SIG-M5 treated with dmso at 0.1 percent for 504 hours (cell line): ENCODE measurements around the gene MET.
A peak's percentile ranks its signal among the peaks of the same experiment; 100 is the strongest.
"Not testable (repeated sequence)": the region's sequence is repeated elsewhere in the genome, so short reads cannot be mapped to it uniquely, and the experiment has no call there.

Source experiments
- DNase-seq: peaks from one replicate; lab custom pipeline; 2025; ENCODE audit not compliant: unreplicated experiment; lab: John Stamatoyannopoulos, UW

MET gene

GRCh38 chr7:116751070-116751469, 79.1 kb downstream of the MET start:
- DNase-seq, result not testable (repeated sequence)

DNA sequence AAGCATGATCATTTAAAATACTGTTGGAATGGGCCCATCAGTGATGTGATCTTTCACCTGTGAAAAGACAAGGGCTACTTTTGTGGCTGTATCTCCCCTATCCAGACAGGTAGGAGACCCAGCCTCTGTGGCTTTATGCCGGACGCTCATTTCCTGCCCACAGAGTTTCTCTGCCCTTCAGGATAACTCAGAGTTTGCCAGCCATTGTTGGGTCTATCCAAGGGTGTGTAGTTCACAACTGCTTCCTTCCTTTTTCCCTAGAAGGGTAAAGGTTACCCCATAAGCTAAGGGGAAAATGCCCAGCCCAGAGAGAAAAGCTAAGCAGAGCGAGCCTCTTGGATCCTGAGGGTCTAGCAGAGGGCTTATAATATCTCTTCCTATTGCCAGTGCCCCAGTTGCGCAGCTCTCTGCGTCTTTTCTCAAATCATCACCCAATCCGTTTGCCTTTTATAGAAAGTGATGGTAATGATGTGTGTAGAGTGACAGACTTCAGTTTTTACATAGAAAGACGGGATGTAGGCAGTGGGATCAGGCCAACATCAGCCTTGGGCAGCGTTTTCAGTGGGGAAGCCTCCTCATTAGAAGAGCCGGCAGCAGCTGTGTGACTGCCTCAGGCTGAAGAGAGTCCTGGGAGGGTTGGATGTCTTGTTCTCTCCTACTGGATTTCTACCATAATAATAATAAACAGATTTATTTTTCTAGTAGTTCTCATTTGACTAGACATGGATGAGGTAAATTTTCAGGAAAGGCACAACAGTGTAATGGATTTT, 80.5 kb downstream of the MET start:
- DNase-seq, result no peak

GRCh38 chr7:116753130-116753529, 81.1 kb downstream of the MET start:
- no peak for DNase-seq

DNA sequence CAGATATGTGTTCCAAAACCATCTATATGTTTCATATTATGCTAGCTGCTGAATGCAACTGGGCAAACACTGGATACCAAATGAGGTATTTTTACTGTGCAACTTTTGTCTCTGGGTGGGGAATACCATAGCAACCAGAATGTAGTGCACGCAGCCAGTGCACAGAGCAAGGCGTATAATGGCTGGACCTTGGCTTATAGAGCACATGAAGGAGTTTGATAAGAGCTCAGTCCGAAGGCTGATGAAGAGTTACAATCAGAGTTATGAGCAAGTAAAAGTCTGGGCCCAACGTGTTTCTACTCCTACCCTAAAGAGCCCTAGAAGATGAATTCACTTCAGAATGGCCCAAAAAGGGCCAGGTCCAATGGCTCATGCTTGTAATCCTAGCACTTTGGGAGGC, 82.2 kb downstream of the MET start:
- DNase-seq, result no peak

GRCh38 chr7:116757283-116757682, 85.3 kb downstream of the MET start:
- DNase-seq, result no peak

DNA sequence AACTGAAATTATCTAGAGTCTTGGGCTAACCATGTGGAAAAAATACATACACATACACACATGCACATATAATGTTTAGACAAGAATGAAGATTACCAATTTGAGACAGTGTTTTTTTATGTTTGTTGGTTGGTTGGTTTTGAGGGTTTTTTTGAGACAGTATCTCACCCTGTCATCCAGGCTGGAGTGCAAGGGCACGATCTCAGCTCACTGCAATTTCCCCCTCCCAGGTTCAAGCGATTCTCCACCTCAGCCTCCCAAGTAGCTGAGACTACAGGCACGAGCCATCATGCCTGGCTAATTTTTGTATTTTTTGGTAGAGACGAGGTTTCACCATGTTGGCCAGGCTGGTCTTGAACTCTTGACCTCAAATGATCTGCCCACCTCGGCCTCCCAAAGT, 87.6 kb downstream of the MET start:
- DNase-seq, result not testable (repeated sequence)

GRCh38 chr7:116762971-116763370, 91.0 kb downstream of the MET start:
- no peak for DNase-seq

DNA sequence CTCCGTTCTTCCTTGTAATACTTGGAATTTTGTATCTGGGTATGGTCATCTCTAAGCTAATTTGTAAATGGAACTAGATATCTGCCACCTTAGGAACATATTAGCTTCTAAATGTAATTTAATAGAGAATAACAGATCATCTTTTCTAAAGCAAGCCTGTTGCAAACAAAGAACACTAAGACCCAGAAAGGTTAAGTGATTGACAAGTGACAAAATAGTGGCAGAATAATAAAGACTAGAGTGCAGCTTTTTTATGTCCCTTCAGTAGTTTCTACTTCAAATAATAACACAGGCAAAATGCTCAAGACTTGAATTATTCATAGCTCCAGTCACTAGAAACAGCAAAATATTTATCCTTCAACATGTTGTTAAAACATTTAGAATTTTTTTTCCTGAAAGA, 91.7 kb downstream of the MET start:
- DNase-seq, result no peak

DNA sequence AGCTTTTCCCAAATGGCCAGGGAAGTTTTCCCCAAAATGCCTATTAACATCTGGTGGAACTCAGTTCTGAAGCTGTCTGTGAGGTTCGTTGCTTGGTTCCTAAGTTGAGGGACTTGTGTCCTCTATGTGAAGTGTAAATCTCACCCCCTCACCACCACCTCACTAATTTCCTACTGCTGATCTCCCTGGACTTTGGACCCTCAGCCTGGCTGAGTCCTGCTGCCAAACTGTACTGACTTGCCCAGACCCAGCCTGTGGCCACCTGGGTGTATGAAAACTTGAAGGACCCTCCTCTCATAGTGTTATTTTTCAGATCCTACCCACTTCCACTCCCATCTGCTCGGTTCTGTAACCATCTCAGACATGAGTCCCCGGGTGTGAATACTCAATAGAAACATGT, 94.9 kb downstream of the MET start:
- no peak for DNase-seq

DNA sequence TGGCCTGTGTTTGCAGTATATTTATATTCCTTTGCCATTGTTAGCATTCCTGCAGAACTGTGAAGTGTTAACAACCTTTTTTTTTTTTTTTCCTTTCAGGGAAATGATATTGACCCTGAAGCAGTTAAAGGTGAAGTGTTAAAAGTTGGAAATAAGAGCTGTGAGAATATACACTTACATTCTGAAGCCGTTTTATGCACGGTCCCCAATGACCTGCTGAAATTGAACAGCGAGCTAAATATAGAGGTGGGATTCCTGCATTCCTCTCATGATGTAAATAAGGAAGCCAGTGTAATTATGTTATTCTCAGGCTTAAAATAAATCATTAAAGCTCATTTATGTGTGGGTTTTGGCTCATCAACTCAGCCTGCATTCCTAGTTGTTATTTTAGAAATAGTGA, 97.5 kb downstream of the MET start:
- DNase-seq, result no peak

DNA sequence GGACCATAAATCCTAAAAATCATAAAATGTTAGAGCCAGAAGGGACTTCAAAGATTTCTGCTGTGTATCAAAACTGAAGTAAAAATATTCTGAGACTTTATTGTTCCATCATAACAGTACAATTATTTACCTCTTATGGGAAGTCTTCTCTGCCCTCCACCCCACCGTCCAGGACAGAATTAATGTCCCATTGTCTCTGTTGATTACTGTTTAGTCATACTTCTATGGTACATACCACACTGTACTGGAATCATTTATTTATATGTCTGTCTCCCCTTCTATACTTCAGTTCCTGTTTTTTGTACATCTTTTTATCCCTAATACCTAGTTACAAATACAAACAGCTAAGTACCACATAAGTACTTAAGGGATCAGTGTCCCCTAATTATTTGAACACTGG, 98.9 kb downstream of the MET start:
- DNase-seq, result no peak

DNA sequence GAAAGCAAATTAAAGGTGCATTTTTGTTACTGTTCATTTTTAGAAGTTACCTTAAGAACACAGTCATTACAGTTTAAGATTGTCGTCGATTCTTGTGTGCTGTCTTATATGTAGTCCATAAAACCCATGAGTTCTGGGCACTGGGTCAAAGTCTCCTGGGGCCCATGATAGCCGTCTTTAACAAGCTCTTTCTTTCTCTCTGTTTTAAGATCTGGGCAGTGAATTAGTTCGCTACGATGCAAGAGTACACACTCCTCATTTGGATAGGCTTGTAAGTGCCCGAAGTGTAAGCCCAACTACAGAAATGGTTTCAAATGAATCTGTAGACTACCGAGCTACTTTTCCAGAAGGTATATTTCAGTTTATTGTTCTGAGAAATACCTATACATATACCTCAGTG, 99.6 kb downstream of the MET start:
- no peak for DNase-seq

DNA sequence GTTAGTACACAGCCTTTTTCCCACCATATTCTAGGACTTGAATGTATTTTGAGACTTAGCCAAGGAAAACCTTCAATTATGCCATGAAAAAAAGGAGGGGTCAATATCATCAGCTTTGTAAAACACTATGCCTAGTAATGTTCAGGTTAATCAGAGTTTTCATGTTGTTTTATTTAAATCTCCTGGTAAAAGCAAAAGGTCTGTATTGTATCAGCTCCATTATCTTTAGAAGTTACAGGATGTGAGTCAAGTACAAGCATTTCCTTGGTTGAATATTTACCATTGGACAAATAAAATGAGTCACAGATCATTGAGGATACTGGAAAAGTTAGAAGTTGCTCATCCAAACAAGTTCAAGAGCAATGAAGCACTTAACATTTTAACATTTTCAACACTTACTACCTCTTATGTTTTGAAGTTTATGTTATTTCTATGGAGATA, 100.4 kb downstream of the MET start:
- DNase-seq, result no peak

GRCh38 chr7:116772926-116773749, 101.1 kb downstream of the MET start:
- DNase-seq, result no peak

GRCh38 chr7:116776046-116776445, 104.0 kb downstream of the MET start:
- DNase-seq, result no peak

DNA sequence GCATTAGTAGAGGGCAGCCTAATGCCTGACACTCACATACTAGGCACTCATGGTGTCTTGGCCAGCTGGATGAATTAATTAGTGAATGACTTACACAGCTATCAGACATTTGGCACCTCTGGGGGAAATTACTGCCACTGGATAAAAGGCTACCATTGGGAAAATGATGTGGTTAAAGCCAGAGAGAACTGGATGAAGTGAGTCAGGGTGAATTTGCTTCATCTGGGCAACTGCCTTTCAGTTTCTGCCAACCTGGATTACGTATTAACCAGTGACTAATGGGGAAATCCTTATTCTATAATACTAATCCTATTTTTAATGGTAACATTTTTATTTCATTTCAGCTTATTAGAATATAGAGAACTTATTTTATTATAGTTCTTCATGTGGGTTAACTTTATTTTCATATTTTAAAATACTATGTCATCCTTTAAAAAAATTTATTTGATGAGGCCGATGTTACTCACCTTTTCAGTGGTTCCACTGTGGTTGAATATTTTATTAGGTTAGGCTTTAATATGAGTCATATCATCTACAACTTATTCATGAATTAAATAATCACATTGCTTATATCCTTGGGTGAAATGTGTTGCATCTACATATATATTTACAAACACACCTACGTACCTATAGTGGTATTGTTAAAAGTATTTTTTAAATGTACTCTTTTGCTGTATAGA, 104.8 kb downstream of the MET start:
- DNase-seq, result no peak

- no peak for DNase-seq
Measured at GRCh38 chr7:116777651-116778281, 105.8 kb downstream of the MET start.

DNA sequence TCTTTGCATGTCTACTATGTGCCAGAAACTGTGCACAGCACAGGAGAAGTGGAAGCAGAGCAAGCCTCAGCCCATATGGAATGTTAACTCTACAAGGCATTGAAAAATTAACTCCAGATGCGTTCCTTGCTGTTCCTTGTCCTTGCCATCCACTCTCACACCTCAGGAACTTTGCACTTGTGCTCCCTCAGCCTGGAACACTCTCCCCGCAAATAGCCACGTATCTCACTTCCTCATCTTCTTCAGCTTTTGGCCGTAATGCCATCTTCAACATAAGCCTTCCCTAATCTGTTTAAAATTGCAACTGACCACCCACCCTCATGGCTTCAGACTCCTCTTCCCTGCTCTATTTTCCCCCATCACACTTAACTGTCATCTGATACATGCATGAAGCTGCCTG, 107.2 kb downstream of the MET start:
- no peak for DNase-seq

- DNase-seq, result no peak
Measured at GRCh38 chr7:116779931-116780330, 107.9 kb downstream of the MET start.

DNA sequence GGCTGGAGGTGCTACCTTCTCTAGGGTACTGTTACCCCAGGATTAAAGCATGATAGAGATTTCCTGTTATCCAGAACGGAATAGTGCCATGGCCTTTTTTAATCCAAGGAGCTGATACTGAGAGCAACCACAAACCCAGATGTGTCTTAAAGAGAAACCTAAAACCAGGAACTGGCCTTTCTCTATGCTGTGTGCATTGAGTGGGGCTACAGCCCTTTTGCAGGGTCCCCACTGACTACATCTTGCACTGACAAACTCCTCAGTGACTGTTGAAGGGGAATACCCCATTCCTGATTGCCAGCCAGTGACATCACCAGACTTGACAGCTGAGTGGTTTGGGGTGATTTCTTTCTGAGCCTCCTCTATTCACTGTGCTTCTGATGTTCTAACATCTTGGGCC, 108.5 kb downstream of the MET start:
- no peak for DNase-seq

DNA sequence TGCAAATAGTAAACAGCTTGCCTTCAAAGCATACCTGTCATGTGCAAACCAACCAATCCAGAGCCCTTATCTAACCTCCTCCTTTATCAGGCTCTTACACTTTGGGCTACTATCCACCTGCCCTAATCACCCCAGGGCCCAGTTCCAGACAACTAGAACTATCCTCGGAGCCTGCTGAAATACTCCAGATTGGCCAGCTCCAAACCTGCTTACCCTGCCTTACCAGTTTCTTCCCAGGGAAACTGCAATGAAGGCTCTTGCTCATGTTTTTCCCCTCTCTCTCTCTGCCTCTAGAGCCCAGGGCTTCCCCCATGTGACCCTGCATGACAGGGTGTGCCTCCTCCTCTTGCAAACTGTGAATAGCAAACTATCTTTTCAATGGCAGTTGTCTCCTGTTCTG, 109.0 kb downstream of the MET start:
- DNase-seq, result peak; percentile 21
